Adrenal gland (tissue), 5 donors: Measurements from ENCODE around the gene LDAF1.
"Not testable (repeated sequence)": the region's sequence is repeated elsewhere in the genome, so short reads cannot be mapped to it uniquely, and the experiment has no call there.

Experiments used
- POLR2A ChIP-seq, 2 donors: fragments of 450-650 bp; IDR thresholded peaks; one replicate each; pipeline ENCODE4 v1.6.1; 2017; ENCODE audit warnings: antibody characterized with exemption in 2 of 2, mild to moderate bottlenecking in 2 of 2, moderate library complexity in 1 of 2
- TF ChIP-seq, protein P1 (sequence below), 6 experiments: fragments of 450-650 bp in 4 of 6; fragments of 200-600 bp in 2 of 6; sonication (generic) in 1 of 6; IDR thresholded peaks; 1 replicate in 5 of 6; 2 replicates in 1 of 6; pipeline versions ENCODE4 v1.5.1 to v1.8.0; 2016 to 2021; ENCODE audit warnings: antibody characterized with exemption in 6 of 6, mild to moderate bottlenecking in 2 of 6, moderate library complexity in 1 of 6
- donor health status: DM: no; HTN: no; CAD: no.

GRCh38 chr16:21195330-21195729, 36.9 kb downstream of the LDAF1 start:
- TF ChIP-seq, protein P1, sequence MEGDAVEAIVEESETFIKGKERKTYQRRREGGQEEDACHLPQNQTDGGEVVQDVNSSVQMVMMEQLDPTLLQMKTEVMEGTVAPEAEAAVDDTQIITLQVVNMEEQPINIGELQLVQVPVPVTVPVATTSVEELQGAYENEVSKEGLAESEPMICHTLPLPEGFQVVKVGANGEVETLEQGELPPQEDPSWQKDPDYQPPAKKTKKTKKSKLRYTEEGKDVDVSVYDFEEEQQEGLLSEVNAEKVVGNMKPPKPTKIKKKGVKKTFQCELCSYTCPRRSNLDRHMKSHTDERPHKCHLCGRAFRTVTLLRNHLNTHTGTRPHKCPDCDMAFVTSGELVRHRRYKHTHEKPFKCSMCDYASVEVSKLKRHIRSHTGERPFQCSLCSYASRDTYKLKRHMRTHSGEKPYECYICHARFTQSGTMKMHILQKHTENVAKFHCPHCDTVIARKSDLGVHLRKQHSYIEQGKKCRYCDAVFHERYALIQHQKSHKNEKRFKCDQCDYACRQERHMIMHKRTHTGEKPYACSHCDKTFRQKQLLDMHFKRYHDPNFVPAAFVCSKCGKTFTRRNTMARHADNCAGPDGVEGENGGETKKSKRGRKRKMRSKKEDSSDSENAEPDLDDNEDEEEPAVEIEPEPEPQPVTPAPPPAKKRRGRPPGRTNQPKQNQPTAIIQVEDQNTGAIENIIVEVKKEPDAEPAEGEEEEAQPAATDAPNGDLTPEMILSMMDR (IDR thresholded peaks at IDR 0.05): not testable (repeated sequence)
- TF ChIP-seq POLR2A (IDR thresholded peaks at IDR 0.05): not testable (repeated sequence)
